Left renal cortex interstitium (tissue), 4 donors: ENCODE data around the gene P2RX2. TPM values are rescaled to one million over a fixed set of nuclear protein-coding genes. Genes with fewer than 3 reads are reported as not detected.

Experiments used
- DNase-seq, 4 donors: peaks; one replicate each; pipeline ENCODE4 v3.0.0-alpha.2; 2013; ENCODE audit warnings: low read depth in 4 of 4, low spot score in 2 of 4, missing footprints in 1 of 4
- polyA plus RNA-seq, 4 donors: library from polyadenylated mRNA; unstranded; fragments of 120-200 nt; gene quantifications; one replicate each; pipeline ENCODE4 v1.2.1, GENCODE V29; 2013; ENCODE audit not compliant: insufficient read length in 4 of 4

Gene P2RX2
- polyA plus RNA-seq, 4 donors, result 0.97 to 3.0 (median 1.7) TPM

DNA sequence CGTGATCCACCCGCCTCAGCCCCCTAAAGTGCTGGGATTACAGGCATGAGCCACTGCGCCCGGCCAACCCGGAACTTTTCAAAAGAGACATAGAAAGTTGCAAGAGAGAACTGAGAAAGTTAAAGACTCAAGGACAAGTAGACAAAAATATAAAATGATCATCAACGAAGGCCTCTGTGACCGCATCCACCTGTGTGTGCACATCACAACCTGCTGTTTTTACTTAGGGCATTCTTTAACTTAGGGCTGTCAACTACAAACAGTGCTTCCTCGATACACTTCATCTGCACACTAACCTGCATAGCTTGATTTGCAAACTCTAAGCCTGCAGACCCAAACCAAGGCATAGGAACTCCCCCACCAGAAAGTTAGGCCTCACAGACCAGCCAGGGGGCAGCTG is 14.8 kb downstream of the P2RX2 start:
- no peak for DNase-seq

DNA sequence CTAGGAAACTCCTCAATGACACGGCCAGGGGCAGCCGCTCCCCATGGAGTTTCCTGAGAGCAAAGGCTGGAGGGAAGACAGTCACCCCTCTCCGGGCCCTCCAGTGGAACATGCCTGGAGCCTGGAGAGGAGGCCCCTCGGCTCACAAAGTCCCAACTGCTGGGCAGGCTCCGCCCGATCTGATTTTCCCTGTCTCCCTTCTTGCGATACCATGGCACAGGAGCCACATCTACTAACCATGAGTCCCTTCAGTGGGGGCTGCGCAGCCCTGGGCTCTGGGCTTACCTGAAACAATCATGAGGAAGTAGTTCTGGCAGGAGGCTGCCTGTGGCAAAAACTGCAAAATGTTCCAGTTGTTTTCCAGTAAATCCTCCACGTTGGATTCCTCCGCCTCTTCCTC is 15.3 kb downstream of the P2RX2 start:
- no peak for DNase-seq

DNA sequence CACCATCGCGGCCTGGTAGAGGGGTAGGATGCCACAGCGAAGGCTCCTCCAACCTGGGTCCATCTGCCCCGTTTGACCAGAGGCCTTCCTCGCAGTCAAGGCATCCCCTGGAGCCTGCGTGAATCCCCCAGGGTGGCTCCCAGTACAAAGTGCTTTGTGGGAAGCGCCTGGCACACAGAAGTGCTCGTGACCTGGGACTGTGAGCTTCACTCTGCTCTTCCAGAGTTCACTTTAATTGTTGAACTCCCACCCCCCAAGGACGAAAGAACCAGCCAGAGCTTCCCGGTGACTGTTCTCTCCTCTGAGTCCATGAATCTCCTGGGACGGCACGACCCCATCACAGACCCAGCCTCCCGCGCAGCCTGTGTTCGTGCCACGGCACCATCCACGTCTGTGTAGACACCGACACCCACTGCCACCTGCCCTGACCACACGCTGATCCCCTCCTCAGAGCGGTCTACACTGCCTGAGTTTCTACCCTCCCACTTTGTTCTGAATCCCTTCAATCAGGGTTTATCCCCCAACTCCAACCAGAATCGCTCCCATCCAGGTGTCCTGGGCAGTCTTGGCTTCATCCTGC is 15.9 kb downstream of the P2RX2 start:
- DNase-seq, result no peak

DNA sequence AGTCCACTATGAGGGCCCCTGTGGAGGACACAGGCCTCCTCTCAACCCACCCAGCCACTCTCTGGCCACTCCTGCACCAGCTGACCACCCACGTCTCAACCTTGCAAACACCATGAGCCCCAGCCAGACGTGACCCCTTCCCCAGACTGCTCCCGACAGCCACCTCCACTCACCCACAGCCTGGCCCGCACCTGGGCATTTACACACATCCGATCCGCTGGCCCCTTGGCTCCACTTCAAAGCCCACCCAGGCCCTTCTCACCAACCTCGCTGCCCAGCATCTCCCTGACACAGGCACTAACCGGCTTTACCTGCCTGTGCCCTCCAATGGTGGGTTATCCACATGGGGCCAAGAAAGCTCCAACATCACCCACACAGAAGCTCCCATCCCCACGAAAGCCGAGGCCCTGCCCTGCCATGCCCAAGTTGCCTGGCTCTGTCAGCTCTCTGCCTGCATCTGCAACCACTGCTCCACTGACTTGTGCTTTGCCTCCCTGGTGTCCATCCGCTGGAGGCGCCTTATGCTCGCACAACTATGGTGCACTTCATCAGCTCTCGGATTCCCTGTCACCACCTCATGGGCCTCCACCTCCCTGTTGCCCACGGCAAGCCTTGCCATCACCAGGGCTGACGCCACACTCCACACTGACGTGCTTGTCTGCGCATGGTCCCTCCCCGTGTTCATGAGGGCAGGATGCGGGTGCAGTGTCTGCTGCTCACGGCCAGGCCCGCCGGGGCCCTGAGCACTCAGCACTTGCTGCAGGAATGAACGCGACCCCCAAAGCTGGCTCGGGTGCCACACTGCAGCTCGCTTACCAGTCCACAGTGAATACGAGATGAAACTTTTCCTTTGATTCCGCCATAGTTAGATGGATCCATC is 16.7 kb downstream of the P2RX2 start:
- no peak for DNase-seq

DNA sequence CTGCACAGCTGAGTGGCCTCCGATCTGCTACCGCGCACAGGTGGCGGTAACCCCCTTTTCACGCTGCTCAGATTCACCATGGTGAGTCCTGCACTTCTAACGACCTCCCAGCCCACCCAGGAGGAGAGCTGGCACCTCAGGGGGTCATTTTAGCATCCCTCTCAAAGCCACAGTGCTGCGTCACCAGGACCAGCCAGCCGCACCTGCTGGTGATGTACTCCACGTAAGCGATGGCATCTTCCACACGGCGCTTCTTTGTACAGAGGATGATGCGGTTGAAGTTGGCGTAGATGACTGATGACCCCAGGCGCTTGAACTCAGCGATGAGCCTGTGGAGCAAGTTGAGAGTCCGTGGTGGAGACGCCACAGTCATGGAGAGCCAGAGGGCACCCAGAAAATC is 19.2 kb downstream of the P2RX2 start:
- DNase-seq, result no peak

DNA sequence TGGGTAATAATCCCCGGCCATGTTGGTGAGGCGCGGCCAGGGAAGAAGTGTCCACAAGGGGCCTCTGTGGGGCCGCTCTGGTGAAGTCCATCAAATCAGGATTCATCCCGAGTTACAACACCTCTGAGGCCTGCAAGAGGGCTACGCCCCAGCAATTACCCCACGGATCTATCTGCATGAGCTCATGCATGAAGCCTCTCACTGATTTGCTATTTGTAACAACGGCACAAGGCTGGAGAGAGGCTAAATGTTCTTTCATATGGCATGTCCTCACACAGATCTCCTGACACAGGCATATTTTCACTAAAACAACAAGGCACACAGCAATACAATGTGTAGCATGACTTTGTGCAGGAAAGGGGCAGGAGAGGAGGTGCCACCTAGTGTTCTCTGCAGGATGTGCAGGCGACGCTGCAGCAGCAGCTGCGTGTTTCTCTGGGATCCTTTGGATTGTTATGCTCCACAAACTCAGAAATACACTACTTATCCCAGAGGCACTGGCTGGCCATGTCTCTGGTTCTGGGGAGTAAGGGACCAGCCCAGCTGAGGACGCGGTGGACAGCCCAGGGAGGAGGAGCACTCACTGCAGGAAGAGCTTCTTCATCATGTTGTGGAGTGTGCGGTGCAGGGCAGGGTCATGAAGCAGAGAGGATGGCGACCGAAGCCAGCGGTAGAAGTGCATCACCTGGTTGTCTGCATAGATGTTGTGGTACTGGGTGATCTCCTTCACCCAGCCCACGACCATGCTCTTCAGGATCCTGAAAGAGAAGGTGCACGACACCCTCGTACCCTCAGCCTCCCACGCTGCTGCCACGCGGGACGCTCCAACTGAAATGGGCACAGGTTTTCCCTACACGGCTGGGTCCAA is 20.2 kb downstream of the P2RX2 start:
- no peak for DNase-seq

DNA sequence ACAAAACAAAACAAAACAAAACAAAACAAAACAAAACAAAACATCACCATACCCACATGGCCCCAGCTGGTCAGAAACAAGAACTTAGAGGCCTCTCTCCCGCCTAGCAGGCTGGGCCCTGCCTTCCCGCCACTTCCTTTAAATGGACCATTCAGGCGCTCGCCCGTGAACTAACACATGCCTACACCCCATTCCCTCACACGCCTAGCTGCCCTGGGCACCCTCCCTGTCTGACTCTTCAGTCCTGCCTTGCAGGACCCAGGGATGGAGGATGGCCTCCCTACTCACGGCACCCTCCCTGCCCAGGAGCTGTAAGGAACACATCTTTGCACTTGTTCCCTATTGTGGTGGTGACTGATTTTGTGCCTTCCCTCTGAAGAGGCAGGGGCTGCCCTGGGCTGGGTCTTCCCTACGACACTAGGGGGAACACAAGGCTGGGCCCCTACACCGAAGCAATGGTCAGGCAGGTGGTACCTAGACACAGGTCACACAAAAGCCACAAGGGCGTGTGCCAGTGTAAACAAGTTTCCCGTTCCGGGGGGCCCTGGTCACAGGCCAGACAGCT is 21.5 kb downstream of the P2RX2 start:
- DNase-seq, result no peak

DNA sequence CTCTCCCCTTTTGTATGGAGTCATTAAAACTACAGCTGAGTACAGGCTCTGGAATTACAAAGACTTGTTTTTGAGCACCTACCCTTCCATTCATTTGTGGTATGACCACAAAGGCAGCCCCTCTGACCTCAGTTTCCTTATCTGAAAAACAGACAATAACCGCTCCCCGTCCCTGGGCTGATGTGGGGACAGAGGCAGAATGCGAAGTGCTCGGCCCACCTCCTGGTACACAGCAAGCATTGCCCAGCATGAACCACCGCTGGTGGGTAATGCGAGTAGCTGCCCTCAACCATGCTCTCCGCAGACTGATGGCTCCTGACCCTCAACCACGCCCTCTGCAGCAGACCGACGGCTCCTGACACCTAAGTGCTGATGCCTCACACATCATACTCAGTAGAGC is 22.4 kb downstream of the P2RX2 start:
- DNase-seq, result no peak

DNA sequence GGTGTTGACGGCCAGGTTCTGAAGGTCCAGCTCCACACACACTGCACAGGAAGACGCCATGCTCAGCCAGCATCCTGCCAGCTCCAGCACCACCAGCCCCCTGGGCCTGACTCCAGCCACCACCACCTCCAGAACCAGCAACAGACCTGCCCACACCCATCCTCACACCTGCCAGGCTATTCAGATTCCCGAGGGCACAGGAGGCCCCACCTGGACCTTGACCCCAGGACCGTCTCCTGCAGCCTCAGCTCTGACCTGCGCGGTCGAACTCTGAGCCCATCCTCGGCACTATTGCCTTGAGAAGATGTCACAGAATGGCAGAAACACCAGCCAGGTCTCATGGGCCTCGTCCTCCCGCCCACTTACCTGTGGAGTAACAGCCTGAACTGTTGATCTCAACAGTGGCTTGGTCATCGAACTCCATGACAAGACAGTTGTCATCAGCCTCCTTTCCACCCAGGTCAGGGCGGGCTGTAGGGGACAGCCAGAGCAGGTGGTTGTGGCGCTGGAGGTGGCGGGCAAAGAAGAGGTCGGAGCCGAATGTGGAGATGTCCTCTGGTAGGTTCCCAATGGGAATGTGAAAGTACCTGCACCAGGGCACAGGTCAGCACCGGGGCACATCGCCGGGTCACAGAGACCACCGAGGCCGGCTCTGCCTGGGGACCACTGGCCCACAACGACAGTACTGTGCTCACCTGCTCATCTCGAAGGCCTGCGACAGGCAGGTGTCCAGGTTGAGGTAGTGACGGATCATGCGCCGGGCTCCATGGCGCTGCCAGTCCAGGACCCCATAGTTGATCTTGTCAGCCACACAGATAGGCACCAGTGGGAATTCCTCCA is 23.5 kb downstream of the P2RX2 start:
- DNase-seq, result no peak

DNA sequence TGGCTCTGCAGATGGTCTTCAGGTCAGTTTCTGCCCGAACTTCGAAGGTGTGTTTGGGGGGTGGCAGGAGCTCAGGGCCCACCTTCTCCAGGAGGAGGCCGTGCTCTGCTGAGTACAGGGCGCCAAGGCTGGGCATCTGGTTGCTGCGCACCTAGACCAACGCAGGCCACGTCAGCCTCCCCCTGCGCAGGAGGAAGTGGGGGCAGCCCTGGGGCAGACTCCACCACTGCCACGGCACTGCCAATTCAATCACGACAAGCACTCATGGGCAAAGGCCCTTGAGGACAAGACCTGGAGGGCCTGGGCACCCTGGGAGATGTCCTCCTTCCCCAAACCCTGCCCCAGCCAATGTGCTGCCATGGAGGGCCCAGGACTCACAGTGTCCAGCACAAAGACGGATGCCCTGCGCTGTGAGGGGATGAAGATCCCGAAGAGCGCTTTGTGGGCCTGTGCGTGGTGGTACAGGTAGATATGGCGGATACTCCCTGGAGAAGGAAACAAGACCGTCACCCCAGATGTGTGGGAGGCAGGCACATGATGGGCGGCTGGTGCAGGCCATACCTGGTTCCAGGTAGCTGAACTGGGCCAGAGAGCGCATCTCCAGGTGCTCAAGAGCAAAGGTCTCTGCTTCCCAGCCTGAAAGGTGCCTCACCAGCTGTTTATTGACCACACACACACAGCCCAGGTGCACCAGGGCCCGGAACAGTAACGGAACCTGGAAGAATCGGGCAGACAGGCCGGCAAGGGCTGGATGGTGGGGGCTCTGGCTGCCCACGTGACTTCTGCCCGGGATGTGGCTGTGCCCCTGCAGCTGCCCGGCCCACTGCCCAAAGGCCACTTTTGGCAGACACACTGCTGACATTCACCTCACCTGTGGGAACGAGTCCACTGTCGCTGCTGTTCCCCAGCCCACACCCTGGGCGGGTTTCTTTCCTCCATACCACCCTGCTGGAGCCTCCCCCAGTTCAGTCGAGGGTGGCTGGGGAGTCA is 24.6 kb downstream of the P2RX2 start:
- DNase-seq, result no peak

DNA sequence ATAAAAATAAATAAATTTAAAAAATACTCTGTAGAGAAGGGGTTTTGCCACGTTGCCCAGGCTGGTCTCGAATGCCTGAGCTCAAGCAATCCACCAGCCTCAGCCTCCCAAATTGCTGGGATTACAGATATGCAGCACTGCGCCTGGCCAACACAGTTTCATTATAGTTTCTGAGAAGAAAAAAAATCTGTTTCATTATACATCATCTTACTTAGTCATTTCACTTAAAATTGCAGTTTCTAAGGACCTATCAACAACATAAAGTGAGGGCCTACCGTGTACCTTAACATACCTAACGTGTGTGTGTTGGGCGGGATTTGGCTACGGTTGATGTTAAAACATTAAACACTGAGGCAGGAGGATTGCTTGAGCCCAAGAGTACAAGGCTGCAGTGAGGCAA is 28.3 kb downstream of the P2RX2 start:
- no peak for DNase-seq

DNA sequence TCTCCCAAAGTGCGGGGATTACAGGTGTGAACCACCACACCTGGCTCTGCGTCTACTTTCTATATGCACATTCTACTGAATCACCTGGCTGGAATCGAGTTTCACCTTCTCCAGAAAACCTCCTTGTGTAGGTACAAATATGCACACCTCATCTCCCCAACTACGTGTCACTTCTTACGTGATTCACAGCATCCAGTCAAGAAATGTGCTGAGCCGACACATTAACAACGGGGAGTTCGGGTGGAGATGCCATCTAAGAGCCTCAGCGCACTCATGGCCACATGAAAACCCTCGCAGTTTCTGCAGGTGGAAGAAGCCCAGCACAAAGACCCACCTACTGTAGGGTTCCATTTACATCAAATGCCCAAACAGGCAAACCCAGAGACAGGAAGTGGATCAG is 29.3 kb downstream of the P2RX2 start:
- DNase-seq, result no peak

DNA sequence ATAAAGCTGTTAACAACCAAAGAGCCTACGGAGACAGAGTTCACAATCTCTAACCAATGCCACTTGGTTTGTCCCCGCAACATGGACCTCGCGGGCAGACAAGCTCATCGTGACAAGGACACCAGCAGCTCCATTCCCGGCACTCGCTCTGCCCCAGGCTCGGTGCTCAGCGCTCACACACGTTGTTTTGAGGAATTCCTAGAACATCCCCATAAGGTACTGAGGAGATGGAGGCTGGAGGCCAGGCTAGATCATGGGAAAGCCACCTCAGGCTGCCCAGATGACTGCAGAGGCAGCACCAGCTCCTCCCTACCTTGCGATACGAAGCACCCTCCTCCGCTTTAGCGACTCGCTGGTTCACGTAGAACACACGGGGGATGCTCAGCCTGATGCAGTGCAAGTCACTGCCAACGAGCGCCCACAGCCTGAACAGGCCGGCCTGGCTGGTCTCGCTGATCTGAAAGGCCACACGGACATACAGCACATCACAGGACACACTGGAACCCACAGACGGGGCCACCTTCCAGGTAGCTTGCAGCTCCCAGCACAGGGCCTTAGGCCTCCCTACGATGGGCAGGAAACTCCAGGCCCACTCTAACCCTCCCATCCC is 30.1 kb downstream of the P2RX2 start:
- DNase-seq, result no peak

DNA sequence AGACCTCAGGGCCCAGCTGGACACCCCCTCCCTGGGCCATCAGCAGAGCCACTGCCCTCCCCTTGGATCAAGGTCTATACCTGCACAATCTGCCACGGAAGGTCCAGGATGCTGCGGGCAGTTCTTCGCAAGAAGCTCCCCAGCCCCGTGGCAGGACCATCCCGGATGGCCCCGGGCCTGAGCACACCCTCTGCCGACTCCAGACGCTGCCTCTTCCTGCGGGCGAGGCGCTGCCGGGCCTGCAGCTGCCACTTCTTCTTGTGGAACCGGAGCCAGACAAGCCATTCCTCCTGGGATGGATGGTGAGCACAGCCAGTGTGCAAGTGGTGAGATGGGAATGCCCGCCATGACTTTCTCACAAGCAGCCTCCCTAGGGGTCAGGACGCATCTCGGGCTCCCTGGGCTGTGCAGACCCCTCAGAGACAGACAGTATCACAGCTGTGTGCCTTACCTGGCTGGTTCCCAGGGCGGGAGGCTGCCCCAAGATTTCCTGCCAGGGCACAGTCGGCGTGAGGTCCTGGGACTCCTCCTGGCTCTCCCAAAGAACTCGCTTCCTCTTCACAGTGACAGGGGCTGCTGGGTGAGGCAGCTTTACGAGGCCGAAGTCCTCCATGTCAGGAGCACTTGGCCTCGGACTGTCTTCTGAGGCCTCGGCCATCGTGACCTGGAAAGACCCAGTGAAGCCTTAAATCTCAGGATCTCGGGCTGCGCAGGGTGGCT is 30.8 kb downstream of the P2RX2 start:
- DNase-seq, result no peak

DNA sequence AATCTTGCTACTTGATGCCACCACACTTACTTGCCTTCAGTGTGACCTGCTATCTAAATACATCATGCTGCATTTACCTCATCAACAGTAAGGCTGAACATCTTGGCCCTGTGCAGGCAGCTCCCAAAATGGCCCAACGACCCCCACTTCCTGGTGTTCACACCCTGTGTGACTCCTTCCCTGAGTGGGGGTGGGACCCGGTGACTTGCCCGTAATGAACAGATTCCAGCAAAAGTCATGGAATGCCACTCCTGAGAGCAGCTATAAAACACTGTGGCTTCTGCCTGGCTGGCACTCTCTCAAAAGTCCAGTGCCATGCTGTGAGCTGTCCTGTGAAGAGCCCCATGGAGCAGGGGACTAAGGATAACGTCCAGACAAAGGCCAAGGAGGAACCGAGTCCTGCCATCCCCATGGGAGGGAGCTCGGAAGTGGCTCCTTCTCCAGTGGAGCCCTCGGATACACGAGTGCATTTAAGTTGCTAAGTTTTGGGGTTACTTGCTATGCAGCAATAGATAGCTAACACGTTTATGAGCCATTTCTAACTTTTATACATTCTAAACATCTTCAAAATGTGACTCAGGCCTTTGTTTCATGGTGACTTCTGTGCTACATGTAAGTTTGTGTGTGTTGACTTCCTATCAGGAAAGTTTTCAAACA is 33.0 kb downstream of the P2RX2 start:
- no peak for DNase-seq

DNA sequence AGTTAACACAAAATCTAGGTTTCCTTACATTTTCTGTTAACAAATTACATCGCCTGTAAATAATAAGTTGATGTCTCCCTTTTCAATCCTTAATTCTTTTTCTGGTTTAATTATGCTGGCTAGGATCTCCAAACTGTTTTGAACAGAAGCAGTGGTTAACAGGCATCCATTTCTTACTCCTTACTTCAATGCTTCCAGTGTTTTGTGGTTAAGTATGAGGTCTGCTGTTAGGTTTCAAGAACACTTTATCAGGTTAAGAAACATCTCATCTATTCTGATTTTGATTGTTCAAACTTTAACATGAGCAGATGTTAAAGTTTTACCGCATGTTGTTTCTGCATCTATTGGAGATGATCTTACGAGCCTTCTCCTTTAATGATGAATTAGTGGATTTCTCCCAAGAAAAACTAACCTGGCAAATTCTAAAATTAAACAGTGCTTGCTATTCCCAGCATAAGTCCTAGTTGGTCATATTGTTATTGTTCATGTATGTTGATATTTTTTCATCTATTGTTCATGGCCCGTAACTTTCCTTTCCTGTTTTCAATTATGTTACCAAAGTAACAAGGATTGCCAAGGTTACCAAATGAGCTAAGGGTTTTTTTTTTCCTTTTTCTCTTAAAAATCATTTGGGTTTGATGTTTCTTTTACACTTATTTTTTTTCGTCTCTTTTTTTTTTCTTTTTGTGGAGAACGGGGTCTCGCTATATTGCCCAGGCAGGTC is 35.2 kb downstream of the P2RX2 start:
- DNase-seq, result no peak
